Activated gamma-delta T cell treated with Interleukin-2 at 50 U/mL for 16 hours (primary cell): ENCODE data around the gene RNASE4.

Experiments used
- DNase-seq: peaks from one replicate; pipeline ENCODE4 v3.0.0-alpha.2; 2020

RNASE4 gene

DNA sequence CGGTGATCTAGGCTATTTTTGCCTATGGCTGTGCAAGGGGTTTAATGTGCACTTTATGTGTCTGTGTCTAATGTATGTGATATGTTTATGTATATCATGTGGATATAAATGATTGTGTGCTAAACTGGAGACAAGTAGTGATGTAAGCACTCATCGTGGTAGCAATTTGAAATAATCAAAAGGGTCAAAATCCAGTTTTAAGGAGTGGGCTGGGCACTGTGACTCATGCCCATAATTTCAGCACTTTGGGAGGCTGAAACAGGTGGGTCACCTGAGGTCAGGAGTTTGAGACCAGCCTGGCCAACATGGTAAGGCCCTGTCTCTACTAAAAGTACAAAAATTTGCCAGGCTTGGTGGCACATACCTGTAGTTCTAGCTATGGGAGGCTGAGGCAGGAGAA lies 64.1 kb downstream of the RNASE4 start:
- DNase-seq = no peak

DNA sequence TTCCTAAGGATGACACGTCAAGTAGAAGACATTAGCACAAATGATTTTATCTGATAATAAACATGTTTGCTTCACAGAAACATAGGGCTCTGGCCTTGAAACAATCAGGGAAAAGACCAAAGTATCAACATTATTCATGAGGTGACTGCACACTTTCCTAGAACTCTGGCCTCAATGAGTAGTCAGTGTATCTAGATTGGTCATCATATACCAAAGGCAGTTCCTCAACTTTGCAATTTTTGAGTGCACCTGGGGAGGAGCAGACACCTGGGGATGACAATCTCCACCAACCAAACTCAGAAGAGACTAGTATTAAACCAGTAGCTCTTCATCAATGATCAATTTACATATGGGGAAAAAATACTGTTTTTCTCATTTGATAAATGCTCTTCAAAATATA lies 65.8 kb downstream of the RNASE4 start:
- DNase-seq = no peak
